ENCODE results near the gene SOX15. TPM values are rescaled to one million over a fixed set of nuclear protein-coding genes. Genes with fewer than 3 reads are reported as not detected.

SOX15 gene
- total RNA-seq, result 0.13 and 0.44 TPM in 2 replicates
- polyA plus RNA-seq, result 0.89 and 0.95 TPM in 2 replicates

GRCh38 chr17:7589891-7590691, at the start of gene SOX15:
Gene SOX15 (minus strand): TSS chr17:7590094. CDS start chr17:7589676, 418 bp downstream.
- no peak within 1 kb of the TSS for H2AFZ ChIP-seq
- peaks cover 18% of the 10 kb centered on the region for H3K79me2 ChIP-seq
- H3K4me3 ChIP-seq, result no peak within 1 kb of the TSS
- no peaks in the 10 kb centered on the region for H3K4me1 ChIP-seq (ENCODE audit: insufficient read depth)
- TF ChIP-seq CTCF (IDR thresholded peaks at IDR 0.05; ENCODE audit: poor library complexity) (no peak), EZH2 (IDR thresholded peaks at IDR 0.05; ENCODE audit: borderline replicate concordance) (no peak), EZH2phosphoT487 (IDR thresholded peaks at IDR 0.05; ENCODE audit: low read depth, severe bottlenecking, unreplicated experiment) (no peak)
- peak within 1 kb of the TSS; percentile 65 for H3K27ac ChIP-seq
- WGBS (ENCODE audit: low lambda C conversion rate, missing lambda C conversion rate), result 85% methylated on average over 21 of the region's 24 CpGs
- H3K9me3 ChIP-seq (ENCODE audit: low read depth), result no peaks in the 10 kb centered on the region
- no peaks in the 10 kb centered on the region for H3K9me2 ChIP-seq (replicated peaks; ENCODE audit: insufficient read depth)
- no peak within 1 kb of the TSS for H3K4me2 ChIP-seq
- peaks cover 5% of the 10 kb centered on the region for H3K36me3 ChIP-seq (replicated peaks; ENCODE audit: insufficient read depth, low read depth)
- no peaks in the 10 kb centered on the region for H4K20me1 ChIP-seq (ENCODE audit: insufficient read depth, poor library complexity, severe bottlenecking)
- no peaks in the 10 kb centered on the region for H3K27me3 ChIP-seq
- peak; percentile 19 for DNase-seq (ENCODE audit: low spot score)

- Histone ChIP-seq H2AFZ (no peak overlapping the region), H3K9me3 (ENCODE audit: low read depth) (no peaks in the 10 kb centered on the region), H3K36me3 (replicated peaks; ENCODE audit: insufficient read depth, low read depth) (no peaks in the 10 kb centered on the region), H3K79me2 (no peaks in the 10 kb centered on the region), H3K27me3 (no peaks in the 10 kb centered on the region), H3K4me2 (no peak overlapping the region), H3K9me2 (replicated peaks; ENCODE audit: insufficient read depth) (no peaks in the 10 kb centered on the region), H3K4me1 (ENCODE audit: insufficient read depth) (no peaks in the 10 kb centered on the region), H4K20me1 (ENCODE audit: insufficient read depth, poor library complexity, severe bottlenecking) (no peaks in the 10 kb centered on the region), H3K27ac (no peak overlapping the region), H3K4me3 (no peak overlapping the region)
- no peak for DNase-seq (ENCODE audit: low spot score)
- 68% methylated on average over 5 of the region's 5 CpGs for WGBS (ENCODE audit: low lambda C conversion rate, missing lambda C conversion rate)
- TF ChIP-seq EZH2 (IDR thresholded peaks at IDR 0.05; ENCODE audit: borderline replicate concordance) (no peak), CTCF (IDR thresholded peaks at IDR 0.05; ENCODE audit: poor library complexity) (no peak), EZH2phosphoT487 (IDR thresholded peaks at IDR 0.05; ENCODE audit: low read depth, severe bottlenecking, unreplicated experiment) (no peak)
Observed at GRCh38 chr17:7636163-7636562, 46.3 kb upstream of the SOX15 start.

GRCh38 chr17:7634384-7634783, 44.5 kb upstream of the SOX15 start:
- DNase-seq (ENCODE audit: low spot score), result peak; percentile 72
- WGBS (ENCODE audit: low lambda C conversion rate, missing lambda C conversion rate), result 34% methylated on average over 5 of the region's 5 CpGs
- Histone ChIP-seq H3K27ac (no peak overlapping the region), H3K27me3 (no peaks in the 10 kb centered on the region), H3K79me2 (no peaks in the 10 kb centered on the region), H4K20me1 (ENCODE audit: insufficient read depth, poor library complexity, severe bottlenecking) (no peaks in the 10 kb centered on the region), H2AFZ (no peak overlapping the region), H3K36me3 (replicated peaks; ENCODE audit: insufficient read depth, low read depth) (no peaks in the 10 kb centered on the region), H3K9me2 (replicated peaks; ENCODE audit: insufficient read depth) (no peaks in the 10 kb centered on the region), H3K9me3 (ENCODE audit: low read depth) (no peaks in the 10 kb centered on the region), H3K4me3 (no peak overlapping the region), H3K4me2 (no peak overlapping the region), H3K4me1 (ENCODE audit: insufficient read depth) (peaks cover 3% of the 10 kb centered on the region)
- TF ChIP-seq EZH2phosphoT487 (IDR thresholded peaks at IDR 0.05; ENCODE audit: low read depth, severe bottlenecking, unreplicated experiment) (no peak), CTCF (IDR thresholded peaks at IDR 0.05; ENCODE audit: poor library complexity) (peak; percentile 61), EZH2 (IDR thresholded peaks at IDR 0.05; ENCODE audit: borderline replicate concordance) (no peak)

All from hepatocyte (in vitro differentiated cells).